ENCODE measurements around the gene CDH2. TPM values are rescaled to one million over a fixed set of nuclear protein-coding genes. Genes with fewer than 3 reads are reported as not detected.
A peak's percentile ranks its signal among the peaks of the same experiment; 100 is the strongest.

The CDH2 gene
- total and polyA plus RNA-seq, 2 experiments from 2014 or later, result 14.7 to 36.9 TPM

GRCh38 chr18:28039078-28039477 is 137.9 kb downstream of the CDH2 start (continued):
- TF ChIP-seq REST (IDR thresholded peaks at IDR 0.05; ENCODE audit: unreplicated experiment) (no peak), ETS1 (IDR thresholded peaks at IDR 0.05) (no peak)

GRCh38 chr18:28036488-28036887 is 140.4 kb downstream of the CDH2 start:
- peak overlapping the region; percentile 23; the same call in 1 of the 2 replicates for H3K4me2 ChIP-seq
- no peak overlapping the region for H2AFZ ChIP-seq
- H3K4me3 ChIP-seq, result no peak overlapping the region
- peaks cover 32% of the 10 kb centered on the region for H3K4me1 Mint-ChIP-seq
- H3K27ac Mint-ChIP-seq, result no peak overlapping the region
- 0 out of 2 replicates have a peak overlapping the region, but pooled peaks have one; percentile 20 for H3K27ac ChIP-seq (ENCODE audit: low read depth)
- H4K20me1 ChIP-seq (replicated peaks; ENCODE audit: insufficient read depth), result no peaks in the 10 kb centered on the region
- no peaks in the 10 kb centered on the region for H3K79me2 ChIP-seq (replicated peaks; ENCODE audit: insufficient read depth)
- H3K9me3 Mint-ChIP-seq, result no peaks in the 10 kb centered on the region
- no peaks in the 10 kb centered on the region for H3K36me3 Mint-ChIP-seq (ENCODE audit: low read depth)
- DNase-seq (ENCODE audit: low spot score) (no peak), ATAC-seq (no peak)
- H3K4me1 ChIP-seq (ENCODE audit: insufficient read depth), result peaks cover 37% of the 10 kb centered on the region
- no peaks in the 10 kb centered on the region for H3K9me2 ChIP-seq (ENCODE audit: insufficient read depth)
- H3K36me3 ChIP-seq (ENCODE audit: insufficient read depth), result no peaks in the 10 kb centered on the region
- no peaks in the 10 kb centered on the region for H3K27me3 ChIP-seq (ENCODE audit: insufficient read depth)
- no peaks in the 10 kb centered on the region for H3F3A ChIP-seq (replicated peaks; ENCODE audit: low read depth)
- H3K27me3 Mint-ChIP-seq (ENCODE audit: insufficient read depth, low read depth, poor library complexity), result no peaks in the 10 kb centered on the region
- H3K4me3 Mint-ChIP-seq, result no peak overlapping the region
- TF ChIP-seq JUNB (IDR thresholded peaks at IDR 0.05; ENCODE audit: unreplicated experiment) (no peak), POLR2AphosphoS5 (IDR thresholded peaks at IDR 0.05; ENCODE audit: low read depth) (no peak), ZNF114 (CRISPR knock-in tag; IDR thresholded peaks at IDR 0.05) (no peak), ZNF331 (CRISPR knock-in tag; IDR thresholded peaks at IDR 0.05; ENCODE audit: low read depth) (no peak), CREB1 (CRISPR knock-in tag; IDR thresholded peaks at IDR 0.05; ENCODE audit: low read depth) (no peak), CTCF (conservative IDR thresholded peaks at IDR 0.05; ENCODE audit: low read depth in 2 of 2) (no peak), NANOG (IDR thresholded peaks at IDR 0.05; ENCODE audit: borderline replicate concordance) (no peak), REST (IDR thresholded peaks at IDR 0.05; ENCODE audit: unreplicated experiment) (no peak), EZH2 (IDR thresholded peaks at IDR 0.05; ENCODE audit: low read depth, unreplicated experiment) (no peak)
